WTC11 (cell line): Measurements from ENCODE around the gene C6orf132. TPM values are rescaled to one million over a fixed set of nuclear protein-coding genes. Genes with fewer than 3 reads are reported as not detected.

Experiments used
- ATAC-seq: fragments of 200-7000 bp; cut with Tn5 transposase; 2 replicates; pipeline ENCODE4 v1.10.0; 2021; ENCODE audit warnings: mild to moderate bottlenecking, moderate library complexity
- CTCF ChIA-PET: fragments of 300-600 bp; sonication (Branson Sonifier 250); formaldehyde crosslinking; loops from one replicate; lab custom pipeline; 2021; ENCODE audit warnings: antibody characterized with exemption; lab: Charles Lee
- POLR2A ChIA-PET: fragments of 350-600 bp; sonication (Branson Sonifier 250); formaldehyde crosslinking; loops from one replicate; lab custom pipeline; 2021; ENCODE audit warnings: antibody characterized with exemption; lab: Charles Lee
- DNase-seq: peaks from one replicate; pipeline ENCODE4 v3.0.0; 2021; ENCODE audit warnings: low spot score
- H3K27ac Mint-ChIP-seq: 2 replicates; pipeline ENCODE4 v1.8.0; 2021; ENCODE audit warnings: mixed read lengths
- H3K27me3 Mint-ChIP-seq: 2 replicates; pipeline ENCODE4 v1.8.0; 2021; ENCODE audit warnings: low read depth, mild to moderate bottlenecking, moderate library complexity, mixed read lengths
- H3K36me3 Mint-ChIP-seq: 2 replicates; pipeline ENCODE4 v1.8.0; 2021; ENCODE audit warnings: mixed read lengths
- H3K4me1 Mint-ChIP-seq: 2 replicates; pipeline ENCODE4 v1.8.0; 2022; ENCODE audit warnings: mixed read lengths
- H3K4me3 Mint-ChIP-seq: 2 replicates; pipeline ENCODE4 v1.8.0; 2021; ENCODE audit warnings: mild to moderate bottlenecking, moderate library complexity, mixed read lengths
- H3K9me3 Mint-ChIP-seq: 2 replicates; pipeline ENCODE4 v1.8.0; 2021; ENCODE audit warnings: mixed read lengths
- AR ChIP-seq: fragments of 250-450 bp; sonication (Bioruptor Pico); IDR thresholded peaks from 2 replicates; pipeline ENCODE4 v1.9.0; 2021; ENCODE audit warnings: mild to moderate bottlenecking
- ARID4B ChIP-seq: sonication (generic); formaldehyde crosslinking; IDR thresholded peaks from 2 replicates; pipeline ENCODE4 v1.8.0; 2023; ENCODE audit warnings: missing genetic modification reagents, mild to moderate bottlenecking, borderline replicate concordance
- ATF2 ChIP-seq: sonication (generic); formaldehyde crosslinking; IDR thresholded peaks from 2 replicates; pipeline ENCODE4 v1.8.1; 2022; ENCODE audit warnings: low read depth, missing genetic modification reagents, borderline replicate concordance
- ESRRA ChIP-seq: sonication (generic); formaldehyde crosslinking; IDR thresholded peaks from 2 replicates; pipeline ENCODE4 v1.8.1; 2022; ENCODE audit warnings: mild to moderate bottlenecking, missing genetic modification reagents, borderline replicate concordance
- HMGA2 ChIP-seq: fragments of 250-450 bp; sonication (Bioruptor Pico); IDR thresholded peaks from 2 replicates; pipeline ENCODE4 v1.4.0; 2021; ENCODE audit warnings: mild to moderate bottlenecking, moderate library complexity
- KAT7 ChIP-seq: sonication (generic); formaldehyde crosslinking; IDR thresholded peaks from 2 replicates; pipeline ENCODE4 v1.8.1; 2023; ENCODE audit warnings: missing genetic modification reagents, mild to moderate bottlenecking, borderline replicate concordance
- MAX ChIP-seq: sonication (generic); formaldehyde crosslinking; IDR thresholded peaks from 2 replicates; pipeline ENCODE4 v1.8.0; 2022; ENCODE audit warnings: mild to moderate bottlenecking, missing genetic modification reagents
- NFATC4 ChIP-seq: fragments of 250-450 bp; sonication (Bioruptor Pico); IDR thresholded peaks from 2 replicates; pipeline ENCODE4 v1.9.0; 2021; ENCODE audit warnings: mild to moderate bottlenecking
- NFE2L1 ChIP-seq: sonication (generic); formaldehyde crosslinking; IDR thresholded peaks from 2 replicates; pipeline ENCODE4 v1.8.1; 2023; ENCODE audit warnings: missing genetic modification reagents
- OVOL2 ChIP-seq: fragments of 250-450 bp; sonication (Bioruptor Pico); IDR thresholded peaks from 2 replicates; pipeline ENCODE4 v1.9.0; 2021; ENCODE audit warnings: mild to moderate bottlenecking, borderline replicate concordance
- PREB ChIP-seq: sonication (generic); formaldehyde crosslinking; IDR thresholded peaks from 2 replicates; pipeline ENCODE4 v1.8.1; 2022; ENCODE audit warnings: mild to moderate bottlenecking, missing genetic modification reagents, moderate library complexity, borderline replicate concordance
- SP1 ChIP-seq: sonication (generic); formaldehyde crosslinking; conservative IDR thresholded peaks from 2 replicates; pipeline ENCODE4 v1.8.1; 2022; ENCODE audit warnings: missing genetic modification reagents
- USF1 ChIP-seq: sonication (generic); formaldehyde crosslinking; IDR thresholded peaks from 2 replicates; pipeline ENCODE4 v1.8.0; 2022; ENCODE audit warnings: mild to moderate bottlenecking, missing genetic modification reagents
- ZBTB43 ChIP-seq: sonication (generic); formaldehyde crosslinking; IDR thresholded peaks from 2 replicates; pipeline ENCODE4 v1.8.1; 2023; ENCODE audit warnings: mild to moderate bottlenecking, missing genetic modification reagents
- ZNF219 ChIP-seq: sonication (generic); formaldehyde crosslinking; IDR thresholded peaks from 2 replicates; pipeline ENCODE4 v1.8.0; 2023; ENCODE audit warnings: missing genetic modification reagents, mild to moderate bottlenecking, borderline replicate concordance
- ZNF317 ChIP-seq: sonication (generic); formaldehyde crosslinking; IDR thresholded peaks from 2 replicates; pipeline ENCODE4 v1.8.1; 2023; ENCODE audit warnings: low read depth, mild to moderate bottlenecking, moderate library complexity, missing genetic modification reagents, borderline replicate concordance
- total RNA-seq: library from RNA; stranded (reverse); gene quantifications from 3 replicates; pipeline ENCODE4 v1.2.3, GENCODE V29; 2021

Gene C6orf132
- total RNA-seq, 1 experiment from 2014 or later, result 52.6 TPM

GRCh38 chr6:42125231-42125630 is 17.2 kb downstream of the C6orf132 start (continued):
- TF ChIP-seq PREB (CRISPR knock-in tag) (no peak), ATF2 (no peak), HMGA2 (CRISPR knock-in tag) (no peak), SP1 (CRISPR knock-in tag) (no peak), NFE2L1 (CRISPR knock-in tag) (no peak), ZNF317 (no peak)

- no peaks in the 10 kb centered on the region for H3K4me1 Mint-ChIP-seq
These were observed 18.1 kb downstream of the C6orf132 start for GRCh38 chr6:42124223-42124836.

More at GRCh38 chr6:42124223-42124836, 18.1 kb downstream of the C6orf132 start:
- ChIA-PET POLR2A (interaction anchor here (1.1 kb wide), 1 partner anchor 18 kb away, joined by 4 read pairs; the partner anchor contains the start of gene C6orf132), CTCF (interaction anchor here (1.0 to 1.5 kb wide), 4 partner anchors 12 to 338 kb away, joined by 3 to 6 read pairs (median 4); no protein-coding TSS in a partner anchor)
- ATAC-seq, result no peak; the same call in 1 of the 2 replicates
- Mint-ChIP-seq H3K36me3 (peaks cover 51% of the 10 kb centered on the region), H3K9me3 (no peaks in the 10 kb centered on the region), H3K27me3 (no peaks in the 10 kb centered on the region), H3K27ac (no peak overlapping the region), H3K4me3 (no peak overlapping the region)
- no peak for TF ChIP-seq NFATC4 (CRISPR knock-in tag)
- no peak for TF ChIP-seq ZNF219 (CRISPR knock-in tag)
- no peak for TF ChIP-seq OVOL2 (CRISPR knock-in tag)
- TF ChIP-seq MAX, result no peak
- TF ChIP-seq AR (CRISPR knock-in tag), result no peak
- no peak for TF ChIP-seq ESRRA (CRISPR knock-in tag)
- no peak for TF ChIP-seq ZNF317
- no peak for TF ChIP-seq ARID4B (CRISPR knock-in tag)
- no peak for TF ChIP-seq USF1 (CRISPR knock-in tag)
- TF ChIP-seq KAT7 (CRISPR knock-in tag), result no peak
- TF ChIP-seq ATF2, result no peak
- TF ChIP-seq ZBTB43 (CRISPR knock-in tag), result no peak
- DNase-seq, result no peak
